Transverse colon (tissue), 4 donors: ENCODE data around the gene PTX4. TPM values are rescaled to one million over a fixed set of nuclear protein-coding genes. Genes with fewer than 3 reads are reported as not detected.

Source experiments
- DNase-seq: peaks from one replicate; pipeline ENCODE4 v3.0.0-alpha.2; 2019
- H3K27ac ChIP-seq, 4 donors: fragments of 200-600 bp; sonication (generic); 2 replicates each; pipeline ENCODE4 v1.5.1; 2016 to 2018; ENCODE audit warnings: inconsistent platforms in 4 of 4
- H3K27me3 ChIP-seq: fragments of 200-600 bp; sonication (generic); 2 replicates; pipeline ENCODE4 v1.5.1; 2017; ENCODE audit warnings: inconsistent platforms
- H3K36me3 ChIP-seq, 4 donors: fragments of 200-600 bp; sonication (generic); 2 replicates each; pipeline ENCODE4 v1.5.1; 2017 to 2019; ENCODE audit warnings: inconsistent platforms in 4 of 4
- H3K4me1 ChIP-seq, 4 donors: fragments of 200-600 bp; sonication (generic); 2 replicates each; pipeline ENCODE4 v1.5.1; 2017 to 2020; ENCODE audit warnings: inconsistent platforms in 4 of 4
- H3K4me3 ChIP-seq, 4 donors: fragments of 200-600 bp; sonication (generic); 1 replicate in 1 of 4; 2 replicates in 3 of 4; pipeline versions ENCODE4 v1.5.1 to v1.6.1; 2017 to 2019; ENCODE audit warnings: inconsistent platforms in 4 of 4
- H3K9me3 ChIP-seq, 2 donors: fragments of 200-600 bp; sonication (generic); 2 replicates each; pipeline ENCODE4 v1.5.1; 2017 to 2019; ENCODE audit warnings: inconsistent platforms in 2 of 2
- CTCF ChIP-seq, 5 experiments: fragments of 200-600 bp in 3 of 5; fragments of 450-650 bp in 2 of 5; sonication (generic) in 3 of 5; IDR thresholded peaks; 1 replicate in 2 of 5; 2 replicates in 3 of 5; pipeline ENCODE4 v1.5.1; 2016 to 2017; ENCODE audit warnings: antibody characterized with exemption in 5 of 5, inconsistent platforms in 3 of 5, mild to moderate bottlenecking in 2 of 5, moderate library complexity in 1 of 5
- EP300 ChIP-seq: sonication (generic); formaldehyde crosslinking; IDR thresholded peaks from one replicate; pipeline ENCODE4 v1.6.1; 2017; ENCODE audit warnings: antibody characterized with exemption, low read depth
- POLR2A ChIP-seq: fragments of 450-650 bp; IDR thresholded peaks from one replicate; pipeline ENCODE4 v1.6.1; 2016; ENCODE audit warnings: antibody characterized with exemption, mild to moderate bottlenecking, moderate library complexity
- POLR2AphosphoS5 ChIP-seq, 3 donors: sonication (generic); formaldehyde crosslinking; IDR thresholded peaks; one replicate each; pipeline ENCODE4 v1.6.1; 2016; ENCODE audit warnings: antibody characterized with exemption in 3 of 3
- WGBS, 2 donors: methylation state at CpG; one replicate each; pipeline ENCODE4 v1.1.5; 2018; ENCODE audit warnings: low coverage in 1 of 2; 5-methylcytosine and 5-hydroxymethylcytosine counted together
- in situ Hi-C, 4 donors: fragments of 200-750 bp; cut with MboI; loops; one replicate each; pipeline versions ENCODE4 v1.15.0 to v1.15.1; 2017; ENCODE audit warnings: low sequenced_read_pairs in 3 of 4, low pct_ligation_motif_present in 1 of 4, low pct_unique_long_range_greater_than_20kb in 1 of 4
- intact Hi-C: fragments of 100-400 bp; cut with DNase I; formaldehyde crosslinking; loops from one replicate; pipeline ENCODE4 v1.15.1; 2023; ENCODE audit warnings: low total_unique reads
- total RNA-seq, 4 donors: library from RNA; depleted of rRNA; stranded (reverse); fragments of >200 nt; gene quantifications; one replicate each; pipeline ENCODE4 v1.1.0, GENCODE V29; 2016

The PTX4 gene
- total RNA-seq, 4 donors from 2014 or later: not detected

- H3K36me3 ChIP-seq: peaks cover 0 to 21% (median 5%) of the 10 kb centered on the region in 4 donors
- 86% methylated on average over 42 of the region's 42 CpGs; no CpG with 5 or more reads in 1 of the 2 donors for WGBS, 2 donors
These were observed 31.1 kb downstream of the PTX4 start for GRCh38 chr16:1457489-1458245.

GRCh38 chr16:1456951-1457350 is 31.8 kb downstream of the PTX4 start:
- no peak overlapping the region for H3K4me3 ChIP-seq
- no peaks in the 10 kb centered on the region for H3K9me3 ChIP-seq
- peaks cover 0 to 4% (median 0%) of the 10 kb centered on the region in 4 donors for H3K4me1 ChIP-seq
- no peak for TF ChIP-seq EP300
- TF ChIP-seq POLR2AphosphoS5 (IDR thresholded peaks at IDR 0.05): no peak
- TF ChIP-seq POLR2A: no peak
- no peak for TF ChIP-seq CTCF (IDR thresholded peaks at IDR 0.05)
- peaks cover 0 to 21% (median 5%) of the 10 kb centered on the region in 4 donors for H3K36me3 ChIP-seq
- no peak for DNase-seq
- 84 to 93% methylated on average over 6 to 12 of the region's 16 CpGs for WGBS, 2 donors
- intact Hi-C loops (no loop called here), in situ Hi-C loops (no loop called here)
- H3K27ac ChIP-seq: no peak overlapping the region
- no peaks in the 10 kb centered on the region for H3K27me3 ChIP-seq

More at GRCh38 chr16:1457489-1458245, 31.1 kb downstream of the PTX4 start:
- in situ Hi-C loops: no loop called here
- TF ChIP-seq CTCF (IDR thresholded peaks at IDR 0.05) (no peak), EP300 (no peak), POLR2A (no peak), POLR2AphosphoS5 (IDR thresholded peaks at IDR 0.05) (no peak)
- H3K27me3 ChIP-seq: no peaks in the 10 kb centered on the region
- H3K4me3 ChIP-seq: no peak overlapping the region
- peaks cover 0 to 4% (median 0%) of the 10 kb centered on the region in 4 donors for H3K4me1 ChIP-seq
- DNase-seq: no peak
- intact Hi-C loops: no loop called here
- H3K9me3 ChIP-seq: no peaks in the 10 kb centered on the region
- no peak overlapping the region for H3K27ac ChIP-seq

- no peak overlapping the region for H3K27ac ChIP-seq
- no peak for DNase-seq
- in situ Hi-C loops: no loop called here
- H3K36me3 ChIP-seq: peaks cover 0 to 29% (median under 1%) of the 10 kb centered on the region in 4 donors
- H3K27me3 ChIP-seq: no peaks in the 10 kb centered on the region
- 93% methylated on average over 39 of the region's 41 CpGs; no CpG with 5 or more reads in 1 of the 2 donors for WGBS, 2 donors
- H3K9me3 ChIP-seq: no peaks in the 10 kb centered on the region
- H3K4me1 ChIP-seq: no peaks in the 10 kb centered on the region
- TF ChIP-seq POLR2A (no peak), CTCF (IDR thresholded peaks at IDR 0.05) (no peak), EP300 (no peak), POLR2AphosphoS5 (IDR thresholded peaks at IDR 0.05) (no peak)
- intact Hi-C loops: no loop called here
- H3K4me3 ChIP-seq: no peak overlapping the region
These were observed 33.3 kb downstream of the PTX4 start for GRCh38 chr16:1455190-1456171.

- intact Hi-C loops: no loop called here
- no peaks in the 10 kb centered on the region for H3K27me3 ChIP-seq
- DNase-seq: no peak
- 92 to 95% methylated on average over 5 to 11 of the region's 17 CpGs for WGBS, 2 donors
- H3K4me1 ChIP-seq: no peaks in the 10 kb centered on the region
- no peak overlapping the region for H3K4me3 ChIP-seq
- no peak for TF ChIP-seq POLR2A
- TF ChIP-seq CTCF (IDR thresholded peaks at IDR 0.05): no peak
- TF ChIP-seq POLR2AphosphoS5 (IDR thresholded peaks at IDR 0.05): no peak
- TF ChIP-seq EP300: no peak
- H3K27ac ChIP-seq: no peak overlapping the region
- no peaks in the 10 kb centered on the region for H3K9me3 ChIP-seq
- H3K36me3 ChIP-seq: peaks cover 0 to 29% (median 0%) of the 10 kb centered on the region in 4 donors
- in situ Hi-C loops: no loop called here
These were observed 34.2 kb downstream of the PTX4 start for GRCh38 chr16:1454561-1454960.
